ENCODE data around the gene ADAMTS17.

The ADAMTS17 gene

GRCh38 chr15:100018191-100018590 is 323.6 kb downstream of the ADAMTS17 start:
- ChIA-PET CTCF (interaction anchor here (1.1 kb wide), 1 partner anchor 28 kb away, joined by 3 read pairs; no protein-coding TSS in a partner anchor), POLR2A (no interaction called here)
- no peak for TF ChIP-seq CTCF (IDR thresholded peaks at IDR 0.05; ENCODE audit: control extremely low read depth, extremely low read depth, low read depth, missing control alignments)
- DNase-seq (ENCODE audit: extremely low spot score), result no peak

- ChIA-PET POLR2A (no interaction called here), CTCF (interaction anchor here (1.1 kb wide), 1 partner anchor 27 kb away, joined by 3 read pairs; no protein-coding TSS in a partner anchor)
- DNase-seq (ENCODE audit: extremely low spot score), result no peak
- no peak for TF ChIP-seq CTCF (IDR thresholded peaks at IDR 0.05; ENCODE audit: control extremely low read depth, extremely low read depth, low read depth, missing control alignments)
Measured at GRCh38 chr15:100017140-100017539, 324.6 kb downstream of the ADAMTS17 start.

GRCh38 chr15:100016632-100017031 is 325.1 kb downstream of the ADAMTS17 start:
- ChIA-PET POLR2A (no interaction called here), CTCF (no interaction called here)
- no peak for TF ChIP-seq CTCF (IDR thresholded peaks at IDR 0.05; ENCODE audit: control extremely low read depth, extremely low read depth, low read depth, missing control alignments)
- DNase-seq (ENCODE audit: extremely low spot score), result no peak

GRCh38 chr15:100011235-100011634 is 330.5 kb downstream of the ADAMTS17 start:
- ChIA-PET CTCF (no interaction called here), POLR2A (no interaction called here)
- no peak for TF ChIP-seq CTCF (IDR thresholded peaks at IDR 0.05; ENCODE audit: control extremely low read depth, extremely low read depth, low read depth, missing control alignments)
- DNase-seq (ENCODE audit: extremely low spot score), result no peak

GRCh38 chr15:100009372-100009771 is 332.4 kb downstream of the ADAMTS17 start:
- no peak for DNase-seq (ENCODE audit: extremely low spot score)
- TF ChIP-seq CTCF (IDR thresholded peaks at IDR 0.05; ENCODE audit: control extremely low read depth, extremely low read depth, low read depth, missing control alignments), result no peak
- POLR2A ChIA-PET, result no interaction called here
- CTCF ChIA-PET, result no interaction called here

- DNase-seq (ENCODE audit: extremely low spot score), result no peak
- POLR2A ChIA-PET, result no interaction called here
- no peak for TF ChIP-seq CTCF (IDR thresholded peaks at IDR 0.05; ENCODE audit: control extremely low read depth, extremely low read depth, low read depth, missing control alignments)
- CTCF ChIA-PET, result no interaction called here
Measured at GRCh38 chr15:100008258-100008657, 333.5 kb downstream of the ADAMTS17 start.

- ChIA-PET CTCF (no interaction called here), POLR2A (no interaction called here)
- TF ChIP-seq CTCF (IDR thresholded peaks at IDR 0.05; ENCODE audit: control extremely low read depth, extremely low read depth, low read depth, missing control alignments), result no peak
- no peak for DNase-seq (ENCODE audit: extremely low spot score)
Measured at GRCh38 chr15:100007609-100008008, 334.2 kb downstream of the ADAMTS17 start.

All from GM10248 (cell line).